HepG2 (cell line): Measurements from ENCODE around the gene DQX1. TPM values are rescaled to one million over a fixed set of nuclear protein-coding genes. Genes with fewer than 3 reads are reported as not detected.
A peak's percentile ranks its signal among the peaks of the same experiment; 100 is the strongest.

ENCODE experiments used
- HNF4A ChIP-seq: sonication (generic); formaldehyde crosslinking; IDR thresholded peaks from 2 replicates; pipeline ENCODE4 v1.4.0; 2020; ENCODE audit warnings: missing genetic modification reagents
- KLF13 ChIP-seq: sonication (generic); formaldehyde crosslinking; IDR thresholded peaks from 2 replicates; pipeline ENCODE4 v1.4.0; 2020; ENCODE audit warnings: mild to moderate bottlenecking, missing genetic modification reagents
- MATR3 ChIP-seq: sonication (generic); formaldehyde crosslinking; IDR thresholded peaks from 2 replicates; pipeline ENCODE4 v1.4.0; 2020; ENCODE audit warnings: missing genetic modification reagents
- NFYC ChIP-seq: IDR thresholded peaks from 2 replicates; pipeline ENCODE4 v1.6.1; 2016; ENCODE audit warnings: missing genetic modification reagents, missing compliant biosample characterization
- POLR2A ChIP-seq, 2 experiments: IDR thresholded peaks; 2 replicates each; pipeline ENCODE4 v1.6.1; 2011; ENCODE audit warnings: low read depth in 2 of 2, low read length in 2 of 2, mild to moderate bottlenecking in 1 of 2, moderate library complexity in 1 of 2; ENCODE audit not compliant: insufficient read depth in 1 of 2
- RFX5 ChIP-seq: IDR thresholded peaks from 2 replicates; pipeline ENCODE4 v1.6.1; 2011; ENCODE audit warnings: low read depth, low read length, improper control_type of control experiment
- ZMYM2 ChIP-seq: sonication (generic); formaldehyde crosslinking; IDR thresholded peaks from 2 replicates; pipeline ENCODE4 v1.8.0; 2022; ENCODE audit warnings: mild to moderate bottlenecking, missing genetic modification reagents
- ZNF775 ChIP-seq: sonication (generic); formaldehyde crosslinking; IDR thresholded peaks from 2 replicates; pipeline ENCODE4 v1.4.0; 2020; ENCODE audit warnings: missing genetic modification reagents, mild to moderate bottlenecking, moderate library complexity, borderline replicate concordance
- polyA plus RNA-seq, 8 experiments: library from polyadenylated mRNA; depleted of rRNA in 3 of 8; stranded (reverse) in 7 of 8; unstranded in 1 of 8; fragments of >200 nt; fragmentation: Illumina TruSeq in 4 of 8; extraction: Trizol in 4 of 8; gene quantifications; 2 replicates each; pipeline versions ENCODE4 v1.2.1 to v1.2.3, GENCODE V29; 2011 to 2016; ENCODE audit warnings: low read depth in 4 of 8, missing spikeins in 1 of 8, mixed read lengths in 1 of 8; ENCODE audit not compliant: insufficient read depth in 1 of 8
- total RNA-seq, 5 experiments: library from RNA; depleted of rRNA; stranded (reverse); fragments of >200 nt; fragmentation: Illumina TruSeq; extraction: Trizol; gene quantifications; 2 replicates each; pipeline ENCODE4 v1.2.3, GENCODE V29; 2016; ENCODE audit warnings: low read depth in 1 of 5
- TF ChIP-seq, protein P1 (sequence below): sonication (generic); formaldehyde crosslinking; IDR thresholded peaks from 2 replicates; pipeline ENCODE4 v1.4.0; 2020; ENCODE audit warnings: missing genetic modification reagents
- TF ChIP-seq, protein P2 (sequence below): sonication (generic); formaldehyde crosslinking; IDR thresholded peaks from 2 replicates; pipeline ENCODE4 v1.4.0; 2020; ENCODE audit warnings: missing genetic modification reagents
- TF ChIP-seq, protein P3 (sequence below): sonication (generic); formaldehyde crosslinking; conservative IDR thresholded peaks from 2 replicates; pipeline ENCODE4 v1.4.0; 2020; ENCODE audit warnings: missing genetic modification reagents
- TF ChIP-seq, protein P4 (sequence below): sonication (generic); formaldehyde crosslinking; IDR thresholded peaks from 2 replicates; pipeline ENCODE4 v1.5.1; 2020; ENCODE audit warnings: missing genetic modification reagents, mild to moderate bottlenecking, borderline replicate concordance
- TF ChIP-seq, protein P5 (sequence below): sonication (generic); formaldehyde crosslinking; IDR thresholded peaks from 2 replicates; pipeline ENCODE4 v1.9.0; 2021; ENCODE audit warnings: missing genetic modification reagents, mild to moderate bottlenecking, borderline replicate concordance
- TF ChIP-seq, protein P6 (sequence below): sonication (generic); formaldehyde crosslinking; IDR thresholded peaks from 2 replicates; pipeline ENCODE4 v1.5.1; 2020; ENCODE audit warnings: missing genetic modification reagents, mild to moderate bottlenecking, borderline replicate concordance
- TF ChIP-seq, protein P7 (sequence below): IDR thresholded peaks from 2 replicates; pipeline ENCODE4 v1.6.1; 2016; ENCODE audit warnings: low read depth, borderline replicate concordance

DQX1 gene
- total and polyA plus RNA-seq, 2 of the 13 experiments (the other 11 are each of a cell fraction or from before 2014, with no cell fraction given), result 27.6 to 89.8 TPM

DNA sequence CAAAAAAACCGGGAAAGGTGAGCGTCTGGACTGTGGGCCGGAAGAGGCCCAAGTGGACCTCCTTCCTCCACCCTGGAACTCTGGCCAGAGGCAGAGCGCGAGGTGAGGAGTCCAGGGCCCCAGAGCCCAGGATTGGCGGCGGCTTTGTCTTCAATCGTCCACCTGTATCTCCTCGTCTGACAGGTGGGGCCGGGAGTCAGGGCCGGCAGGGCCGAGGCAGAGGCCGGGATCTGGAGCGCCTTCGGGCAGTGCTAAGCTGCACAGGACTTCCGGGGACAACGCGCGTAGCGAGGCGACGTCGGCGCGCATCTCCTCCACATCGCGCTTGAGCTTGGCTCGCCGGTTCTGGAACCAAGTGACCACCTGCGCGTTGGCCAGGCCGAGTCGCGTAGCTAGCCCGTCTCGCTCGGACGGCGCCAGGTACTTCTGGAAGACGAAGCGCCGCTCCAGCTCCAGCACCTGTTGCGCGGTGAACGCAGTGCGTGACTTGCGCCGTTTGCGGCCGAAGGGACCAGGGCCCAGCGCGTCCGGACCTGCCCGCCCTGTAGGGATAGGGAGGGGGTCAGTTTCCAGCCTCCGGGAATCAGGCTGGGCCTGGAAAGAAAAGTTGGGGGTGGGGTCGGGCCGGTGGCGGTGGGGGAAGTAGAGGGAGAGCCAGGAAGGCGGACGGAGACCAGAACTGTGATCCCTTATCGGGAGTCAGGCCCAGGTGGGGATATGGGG is 28.1 kb downstream of the DQX1 start (continued):
- TF ChIP-seq, protein P1, sequence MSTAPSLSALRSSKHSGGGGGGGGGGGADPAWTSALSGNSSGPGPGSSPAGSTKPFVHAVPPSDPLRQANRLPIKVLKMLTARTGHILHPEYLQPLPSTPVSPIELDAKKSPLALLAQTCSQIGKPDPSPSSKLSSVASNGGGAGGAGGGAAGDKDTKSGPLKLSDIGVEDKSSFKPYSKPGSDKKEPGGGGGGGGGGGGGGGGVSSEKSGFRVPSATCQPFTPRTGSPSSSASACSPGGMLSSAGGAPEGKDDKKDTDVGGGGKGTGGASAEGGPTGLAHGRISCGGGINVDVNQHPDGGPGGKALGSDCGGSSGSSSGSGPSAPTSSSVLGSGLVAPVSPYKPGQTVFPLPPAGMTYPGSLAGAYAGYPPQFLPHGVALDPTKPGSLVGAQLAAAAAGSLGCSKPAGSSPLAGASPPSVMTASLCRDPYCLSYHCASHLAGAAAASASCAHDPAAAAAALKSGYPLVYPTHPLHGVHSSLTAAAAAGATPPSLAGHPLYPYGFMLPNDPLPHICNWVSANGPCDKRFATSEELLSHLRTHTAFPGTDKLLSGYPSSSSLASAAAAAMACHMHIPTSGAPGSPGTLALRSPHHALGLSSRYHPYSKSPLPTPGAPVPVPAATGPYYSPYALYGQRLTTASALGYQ, result no peak
- TF ChIP-seq, protein P2, sequence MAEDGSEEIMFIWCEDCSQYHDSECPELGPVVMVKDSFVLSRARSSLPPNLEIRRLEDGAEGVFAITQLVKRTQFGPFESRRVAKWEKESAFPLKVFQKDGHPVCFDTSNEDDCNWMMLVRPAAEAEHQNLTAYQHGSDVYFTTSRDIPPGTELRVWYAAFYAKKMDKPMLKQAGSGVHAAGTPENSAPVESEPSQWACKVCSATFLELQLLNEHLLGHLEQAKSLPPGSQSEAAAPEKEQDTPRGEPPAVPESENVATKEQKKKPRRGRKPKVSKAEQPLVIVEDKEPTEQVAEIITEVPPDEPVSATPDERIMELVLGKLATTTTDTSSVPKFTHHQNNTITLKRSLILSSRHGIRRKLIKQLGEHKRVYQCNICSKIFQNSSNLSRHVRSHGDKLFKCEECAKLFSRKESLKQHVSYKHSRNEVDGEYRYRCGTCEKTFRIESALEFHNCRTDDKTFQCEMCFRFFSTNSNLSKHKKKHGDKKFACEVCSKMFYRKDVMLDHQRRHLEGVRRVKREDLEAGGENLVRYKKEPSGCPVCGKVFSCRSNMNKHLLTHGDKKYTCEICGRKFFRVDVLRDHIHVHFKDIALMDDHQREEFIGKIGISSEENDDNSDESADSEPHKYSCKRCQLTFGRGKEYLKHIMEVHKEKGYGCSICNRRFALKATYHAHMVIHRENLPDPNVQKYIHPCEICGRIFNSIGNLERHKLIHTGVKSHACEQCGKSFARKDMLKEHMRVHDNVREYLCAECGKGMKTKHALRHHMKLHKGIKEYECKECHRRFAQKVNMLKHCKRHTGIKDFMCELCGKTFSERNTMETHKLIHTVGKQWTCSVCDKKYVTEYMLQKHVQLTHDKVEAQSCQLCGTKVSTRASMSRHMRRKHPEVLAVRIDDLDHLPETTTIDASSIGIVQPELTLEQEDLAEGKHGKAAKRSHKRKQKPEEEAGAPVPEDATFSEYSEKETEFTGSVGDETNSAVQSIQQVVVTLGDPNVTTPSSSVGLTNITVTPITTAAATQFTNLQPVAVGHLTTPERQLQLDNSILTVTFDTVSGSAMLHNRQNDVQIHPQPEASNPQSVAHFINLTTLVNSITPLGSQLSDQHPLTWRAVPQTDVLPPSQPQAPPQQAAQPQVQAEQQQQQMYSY (CRISPR knock-in tag), result peak; percentile 21; the same call in 1 of the 2 replicates
- TF ChIP-seq, protein P3, sequence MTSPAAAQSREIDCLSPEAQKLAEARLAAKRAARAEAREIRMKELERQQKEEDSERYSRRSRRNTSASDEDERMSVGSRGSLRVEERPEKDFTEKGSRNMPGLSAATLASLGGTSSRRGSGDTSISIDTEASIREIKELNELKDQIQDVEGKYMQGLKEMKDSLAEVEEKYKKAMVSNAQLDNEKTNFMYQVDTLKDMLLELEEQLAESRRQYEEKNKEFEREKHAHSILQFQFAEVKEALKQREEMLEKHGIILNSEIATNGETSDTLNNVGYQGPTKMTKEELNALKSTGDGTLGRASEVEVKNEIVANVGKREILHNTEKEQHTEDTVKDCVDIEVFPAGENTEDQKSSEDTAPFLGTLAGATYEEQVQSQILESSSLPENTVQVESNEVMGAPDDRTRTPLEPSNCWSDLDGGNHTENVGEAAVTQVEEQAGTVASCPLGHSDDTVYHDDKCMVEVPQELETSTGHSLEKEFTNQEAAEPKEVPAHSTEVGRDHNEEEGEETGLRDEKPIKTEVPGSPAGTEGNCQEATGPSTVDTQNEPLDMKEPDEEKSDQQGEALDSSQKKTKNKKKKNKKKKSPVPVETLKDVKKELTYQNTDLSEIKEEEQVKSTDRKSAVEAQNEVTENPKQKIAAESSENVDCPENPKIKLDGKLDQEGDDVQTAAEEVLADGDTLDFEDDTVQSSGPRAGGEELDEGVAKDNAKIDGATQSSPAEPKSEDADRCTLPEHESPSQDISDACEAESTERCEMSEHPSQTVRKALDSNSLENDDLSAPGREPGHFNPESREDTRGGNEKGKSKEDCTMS, result no peak
- TF ChIP-seq HNF4A (no peak; the same call in 1 of the 2 replicates), NFYC (CRISPR knock-in tag) (no peak), RFX5 (no peak), MATR3 (CRISPR knock-in tag) (no peak), ZNF775 (CRISPR knock-in tag) (no peak), POLR2A (IDR thresholded peaks at IDR 0.05; ENCODE audit: insufficient read depth in 1 of 2, low read depth in 2 of 2, low read length in 2 of 2) (0 out of 4 replicates have a peak, but pooled peaks of 1 of the 2 experiments have one; percentile 4), KLF13 (CRISPR knock-in tag) (no peak), ZMYM2 (peak; percentile 54; the same call in 1 of the 2 replicates)
- TF ChIP-seq, protein P4, sequence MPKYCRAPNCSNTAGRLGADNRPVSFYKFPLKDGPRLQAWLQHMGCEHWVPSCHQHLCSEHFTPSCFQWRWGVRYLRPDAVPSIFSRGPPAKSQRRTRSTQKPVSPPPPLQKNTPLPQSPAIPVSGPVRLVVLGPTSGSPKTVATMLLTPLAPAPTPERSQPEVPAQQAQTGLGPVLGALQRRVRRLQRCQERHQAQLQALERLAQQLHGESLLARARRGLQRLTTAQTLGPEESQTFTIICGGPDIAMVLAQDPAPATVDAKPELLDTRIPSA (CRISPR knock-in tag), result no peak
- TF ChIP-seq, protein P5, sequence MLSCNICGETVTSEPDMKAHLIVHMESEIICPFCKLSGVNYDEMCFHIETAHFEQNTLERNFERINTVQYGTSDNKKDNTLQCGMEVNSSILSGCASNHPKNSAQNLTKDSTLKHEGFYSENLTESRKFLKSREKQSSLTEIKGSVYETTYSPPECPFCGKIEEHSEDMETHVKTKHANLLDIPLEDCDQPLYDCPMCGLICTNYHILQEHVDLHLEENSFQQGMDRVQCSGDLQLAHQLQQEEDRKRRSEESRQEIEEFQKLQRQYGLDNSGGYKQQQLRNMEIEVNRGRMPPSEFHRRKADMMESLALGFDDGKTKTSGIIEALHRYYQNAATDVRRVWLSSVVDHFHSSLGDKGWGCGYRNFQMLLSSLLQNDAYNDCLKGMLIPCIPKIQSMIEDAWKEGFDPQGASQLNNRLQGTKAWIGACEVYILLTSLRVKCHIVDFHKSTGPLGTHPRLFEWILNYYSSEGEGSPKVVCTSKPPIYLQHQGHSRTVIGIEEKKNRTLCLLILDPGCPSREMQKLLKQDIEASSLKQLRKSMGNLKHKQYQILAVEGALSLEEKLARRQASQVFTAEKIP (CRISPR knock-in tag), result no peak
- TF ChIP-seq, protein P6, sequence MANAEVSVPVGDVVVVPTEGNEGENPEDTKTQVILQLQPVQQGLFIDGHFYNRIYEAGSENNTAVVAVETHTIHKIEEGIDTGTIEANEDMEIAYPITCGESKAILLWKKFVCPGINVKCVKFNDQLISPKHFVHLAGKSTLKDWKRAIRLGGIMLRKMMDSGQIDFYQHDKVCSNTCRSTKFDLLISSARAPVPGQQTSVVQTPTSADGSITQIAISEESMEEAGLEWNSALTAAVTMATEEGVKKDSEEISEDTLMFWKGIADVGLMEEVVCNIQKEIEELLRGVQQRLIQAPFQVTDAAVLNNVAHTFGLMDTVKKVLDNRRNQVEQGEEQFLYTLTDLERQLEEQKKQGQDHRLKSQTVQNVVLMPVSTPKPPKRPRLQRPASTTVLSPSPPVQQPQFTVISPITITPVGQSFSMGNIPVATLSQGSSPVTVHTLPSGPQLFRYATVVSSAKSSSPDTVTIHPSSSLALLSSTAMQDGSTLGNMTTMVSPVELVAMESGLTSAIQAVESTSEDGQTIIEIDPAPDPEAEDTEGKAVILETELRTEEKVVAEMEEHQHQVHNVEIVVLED (CRISPR knock-in tag), result peak; percentile 34; the same call in 1 of the 2 replicates
- TF ChIP-seq, protein P7, sequence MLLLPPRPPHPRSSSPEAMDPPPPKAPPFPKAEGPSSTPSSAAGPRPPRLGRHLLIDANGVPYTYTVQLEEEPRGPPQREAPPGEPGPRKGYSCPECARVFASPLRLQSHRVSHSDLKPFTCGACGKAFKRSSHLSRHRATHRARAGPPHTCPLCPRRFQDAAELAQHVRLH (CRISPR knock-in tag), result 0 out of 2 replicates have a peak, but pooled peaks have one; percentile 30
